ENCODE measurements around the gene CPD. TPM values are rescaled to one million over a fixed set of nuclear protein-coding genes. Genes with fewer than 3 reads are reported as not detected.

Gene CPD
- total RNA-seq, 2 experiments from 2014 or later: 29.0 to 36.3 TPM

GRCh38 chr17:30375661-30376060, 3.1 kb upstream of the CPD start:
- intact Hi-C loops (cut with DNase I, micrococcal nuclease): loop anchor here in 1 of 2 experiments (5.0 to 10.0 kb wide), 2 partner anchors 83 to 939 kb away; partner anchors contain the start of genes BLMH and EVI2B
- CTCF ChIA-PET: interaction anchor here (1.5 to 2.0 kb wide), 2 partner anchors 12 to 41 kb away, joined by 6 to 10 read pairs; no protein-coding TSS in a partner anchor
- H3K36me3 Mint-ChIP-seq (ENCODE audit: low read depth): no peaks in the 10 kb centered on the region
- no peaks in the 10 kb centered on the region for H3K27me3 Mint-ChIP-seq
- POLR2A ChIA-PET: no interaction called here
- ATAC-seq (no peak), DNase-seq (no peak)
- no peaks in the 10 kb centered on the region for H3K9me3 Mint-ChIP-seq (ENCODE audit: low read depth)
- no peak overlapping the region for H3K27ac Mint-ChIP-seq
- peaks cover 65% of the 10 kb centered on the region for H3K4me1 Mint-ChIP-seq
- H3K4me3 Mint-ChIP-seq: no peak overlapping the region

DNA sequence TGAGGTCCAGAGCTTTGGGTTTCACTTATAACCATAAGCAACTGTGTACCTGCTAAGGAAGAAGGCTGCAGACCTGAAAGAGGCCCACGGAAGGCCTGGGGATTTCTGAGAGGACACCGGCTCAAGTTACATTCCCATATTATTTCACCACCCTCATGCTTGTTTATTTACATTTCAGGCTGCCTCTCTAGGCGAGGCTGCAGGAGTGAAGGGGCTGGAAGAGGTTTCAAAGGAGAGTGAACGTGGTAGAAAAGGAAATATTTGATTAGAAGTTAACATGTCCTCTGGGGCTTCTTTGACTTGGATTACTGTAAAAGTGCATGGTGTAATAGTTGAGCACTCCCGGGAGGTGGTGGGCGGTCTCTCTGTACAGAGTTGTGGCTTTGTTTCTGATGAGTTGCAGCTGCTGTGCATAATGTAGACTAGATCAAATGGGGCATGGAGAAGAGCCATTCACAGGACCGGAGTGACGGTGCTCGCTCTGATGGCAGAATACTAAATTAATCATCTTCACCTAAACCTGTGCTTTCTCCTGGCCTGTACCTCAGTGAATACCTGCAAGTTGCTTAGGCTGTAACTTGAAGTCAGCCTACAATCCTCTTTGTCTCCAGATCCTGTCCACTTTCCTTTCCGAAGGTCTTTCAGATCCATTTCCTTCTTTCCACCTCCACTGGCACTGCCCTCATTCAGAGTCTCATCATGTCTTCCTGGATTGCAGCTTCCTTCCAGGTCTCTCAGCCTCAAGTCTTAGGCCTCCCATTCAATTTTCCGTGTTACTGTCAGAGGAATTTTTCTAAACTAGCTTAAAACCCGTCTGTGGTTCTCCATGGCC, 1.9 kb upstream of the CPD start:
- no peaks in the 10 kb centered on the region for H3K27me3 Mint-ChIP-seq
- peak overlapping the region; percentile 80 for H3K27ac Mint-ChIP-seq
- DNase-seq (peak; percentile 82), ATAC-seq (peak; percentile 45)
- peaks cover 66% of the 10 kb centered on the region for H3K4me1 Mint-ChIP-seq
- POLR2A ChIA-PET: interaction anchor here (1.5 kb wide), 1 partner anchor 8 kb away, joined by 3 read pairs; no protein-coding TSS in a partner anchor
- CTCF ChIA-PET: interaction anchor here (0.6 to 2.0 kb wide), 7 partner anchors 11 to 84 kb away, joined by 3 to 10 read pairs (median 4); no protein-coding TSS in a partner anchor
- H3K36me3 Mint-ChIP-seq (ENCODE audit: low read depth): peaks cover 6% of the 10 kb centered on the region
- H3K9me3 Mint-ChIP-seq (ENCODE audit: low read depth): no peaks in the 10 kb centered on the region
- no peak overlapping the region for H3K4me3 Mint-ChIP-seq
- intact Hi-C loops (cut with DNase I, micrococcal nuclease): loop anchor here in 1 of 2 experiments (5.0 to 10.0 kb wide), 2 partner anchors 85 to 938 kb away; partner anchors contain the start of genes BLMH and EVI2B

DNA sequence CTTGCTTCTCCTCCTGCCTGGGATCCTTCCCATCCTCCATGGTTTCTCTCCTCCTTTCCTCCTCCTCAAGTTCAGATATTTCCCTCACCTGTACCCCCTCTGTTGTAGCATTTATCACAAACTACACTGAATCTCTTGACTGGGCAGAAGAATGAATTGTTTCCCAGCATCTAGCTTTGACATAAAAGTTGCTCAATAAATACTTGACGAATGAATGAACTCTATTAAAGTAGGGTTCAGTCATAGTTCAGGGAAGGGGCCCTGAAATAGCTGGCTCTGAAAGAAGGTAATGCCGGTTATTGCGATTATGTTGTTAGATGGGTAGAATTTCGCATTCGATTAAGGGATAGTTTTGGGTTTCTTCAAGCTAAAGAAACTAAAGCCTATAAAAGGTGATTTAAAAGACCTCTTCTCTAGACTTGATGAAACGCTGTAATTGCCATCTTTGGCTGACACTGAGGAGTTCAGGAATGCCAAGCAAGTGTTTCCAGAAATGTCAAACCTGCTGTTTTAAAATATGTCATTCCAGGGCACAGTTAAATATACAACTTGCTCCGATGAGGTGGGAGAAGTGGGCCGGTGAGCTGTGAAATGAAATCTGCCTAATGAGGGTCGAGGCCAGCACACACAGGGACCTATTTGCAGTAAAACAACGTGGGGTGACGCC, 1.0 kb upstream of the CPD start:
- ChIA-PET POLR2A (interaction anchor here (0.6 to 1.5 kb wide), 2 partner anchors 9 to 200 kb away, joined by 3 read pairs; no protein-coding TSS in a partner anchor), CTCF (interaction anchor here (0.8 to 1.5 kb wide), 3 partner anchors 12 to 99 kb away, joined by 3 to 4 read pairs (median 3); no protein-coding TSS in a partner anchor)
- H3K4me1 Mint-ChIP-seq: peaks cover 63% of the 10 kb centered on the region
- DNase-seq (no peak), ATAC-seq (no peak)
- H3K9me3 Mint-ChIP-seq (ENCODE audit: low read depth): no peaks in the 10 kb centered on the region
- H3K36me3 Mint-ChIP-seq (ENCODE audit: low read depth): peaks cover 6% of the 10 kb centered on the region
- no peaks in the 10 kb centered on the region for H3K27me3 Mint-ChIP-seq
- H3K4me3 Mint-ChIP-seq: peak overlapping the region; percentile 82
- intact Hi-C loops (cut with DNase I, micrococcal nuclease): loop anchor here (1.0 to 10.0 kb wide), 14 partner anchors 13 to 937 kb away; partner anchors contain the start of genes BLMH (in 1 of the 2), CRLF3 (in 1 of the 2), EVI2B (in 1 of the 2) and GOSR1 (in 1 of the 2)
- H3K27ac Mint-ChIP-seq: peak overlapping the region; percentile 80

GRCh38 chr17:30378241-30378824, 394 bp upstream of the CPD start:
- Mint-ChIP-seq H3K4me1 (peaks cover 63% of the 10 kb centered on the region), H3K9me3 (ENCODE audit: low read depth) (no peaks in the 10 kb centered on the region)
- ATAC-seq: peak; percentile 40

DNA sequence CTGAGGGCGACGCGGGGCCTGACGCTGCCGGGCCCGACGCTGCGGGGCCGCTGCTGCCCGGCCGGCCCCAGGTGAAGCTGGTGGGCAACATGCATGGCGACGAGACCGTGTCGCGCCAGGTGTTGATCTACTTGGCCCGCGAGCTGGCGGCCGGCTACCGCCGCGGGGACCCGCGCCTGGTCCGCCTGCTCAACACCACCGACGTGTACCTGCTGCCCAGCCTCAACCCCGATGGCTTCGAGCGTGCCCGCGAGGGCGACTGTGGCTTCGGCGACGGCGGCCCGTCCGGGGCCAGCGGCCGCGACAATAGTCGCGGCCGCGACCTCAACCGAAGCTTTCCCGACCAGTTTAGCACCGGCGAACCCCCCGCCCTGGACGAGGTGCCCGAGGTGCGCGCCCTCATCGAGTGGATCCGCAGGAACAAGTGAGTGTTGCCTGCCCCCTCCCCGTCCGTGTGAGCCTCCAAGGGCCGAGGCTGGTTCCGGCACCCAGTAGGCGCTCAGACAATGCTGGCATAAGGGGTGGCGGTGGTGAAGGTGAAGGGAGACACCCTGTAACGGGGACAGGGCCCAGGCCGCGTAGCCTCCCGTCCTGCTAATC, 676 bp downstream of the CPD start:
- ATAC-seq: peak; percentile 6
- peaks cover 61% of the 10 kb centered on the region for H3K4me1 Mint-ChIP-seq

More at GRCh38 chr17:30378241-30378824, 394 bp upstream of the CPD start:
- intact Hi-C loops (cut with DNase I, micrococcal nuclease): loop anchor here (1.0 to 10.0 kb wide), 14 partner anchors 14 to 936 kb away; partner anchors contain the start of genes BLMH (in 1 of the 2), CRLF3 (in 1 of the 2), EVI2B (in 1 of the 2) and GOSR1 (in 1 of the 2)
- peak; percentile 81 for DNase-seq
- peak overlapping the region; percentile 82 for H3K4me3 Mint-ChIP-seq
- peak overlapping the region; percentile 80 for H3K27ac Mint-ChIP-seq
- no peaks in the 10 kb centered on the region for H3K27me3 Mint-ChIP-seq
- POLR2A ChIA-PET: interaction anchor here (0.6 to 1.5 kb wide), 2 partner anchors 9 to 201 kb away, joined by 3 read pairs; no protein-coding TSS in a partner anchor
- peaks cover 6% of the 10 kb centered on the region for H3K36me3 Mint-ChIP-seq (ENCODE audit: low read depth)
- CTCF ChIA-PET: interaction anchor here (0.8 to 0.9 kb wide), 2 partner anchors 37 to 98 kb away, joined by 3 read pairs; no protein-coding TSS in a partner anchor

GRCh38 chr17:30379903-30380381, 1.2 kb downstream of the CPD start:
- Mint-ChIP-seq H3K4me1 (peaks cover 61% of the 10 kb centered on the region), H3K9me3 (ENCODE audit: low read depth) (no peaks in the 10 kb centered on the region), H3K36me3 (ENCODE audit: low read depth) (peaks cover 8% of the 10 kb centered on the region), H3K4me3 (peak overlapping the region; percentile 82), H3K27ac (peak overlapping the region; percentile 72), H3K27me3 (no peaks in the 10 kb centered on the region)
- DNase-seq (no peak), ATAC-seq (peak; percentile 13)
- POLR2A ChIA-PET: no interaction called here
- CTCF ChIA-PET: interaction anchor here (1.0 to 2.5 kb wide), 4 partner anchors 22 to 95 kb away, joined by 3 to 15 read pairs (median 7); no protein-coding TSS in a partner anchor
- intact Hi-C loops (cut with DNase I, micrococcal nuclease): loop anchor here (1.0 to 10.0 kb wide), 8 partner anchors 33 to 935 kb away; partner anchors contain the start of genes BLMH (in 2 of the 2), EVI2B (in 1 of the 2), NSRP1 (in 1 of the 2) and SSH2 (in 1 of the 2)

More for the DNA sequence above, 676 bp downstream of the CPD start:
- peak overlapping the region; percentile 82 for H3K4me3 Mint-ChIP-seq
- ChIA-PET POLR2A (no interaction called here), CTCF (interaction anchor here (1.0 to 2.5 kb wide), 3 partner anchors 21 to 95 kb away, joined by 3 to 15 read pairs (median 5); no protein-coding TSS in a partner anchor)
- H3K9me3 Mint-ChIP-seq (ENCODE audit: low read depth): no peaks in the 10 kb centered on the region
- H3K36me3 Mint-ChIP-seq (ENCODE audit: low read depth): peaks cover 6% of the 10 kb centered on the region
- peak; percentile 61 for DNase-seq
- H3K27ac Mint-ChIP-seq: peak overlapping the region; percentile 72
- intact Hi-C loops (cut with DNase I, micrococcal nuclease): loop anchor here (2.0 to 10.0 kb wide), 5 partner anchors 33 to 935 kb away; partner anchors contain the start of genes BLMH (in 1 of the 2) and EVI2B (in 1 of the 2)
- H3K27me3 Mint-ChIP-seq: no peaks in the 10 kb centered on the region

DNA sequence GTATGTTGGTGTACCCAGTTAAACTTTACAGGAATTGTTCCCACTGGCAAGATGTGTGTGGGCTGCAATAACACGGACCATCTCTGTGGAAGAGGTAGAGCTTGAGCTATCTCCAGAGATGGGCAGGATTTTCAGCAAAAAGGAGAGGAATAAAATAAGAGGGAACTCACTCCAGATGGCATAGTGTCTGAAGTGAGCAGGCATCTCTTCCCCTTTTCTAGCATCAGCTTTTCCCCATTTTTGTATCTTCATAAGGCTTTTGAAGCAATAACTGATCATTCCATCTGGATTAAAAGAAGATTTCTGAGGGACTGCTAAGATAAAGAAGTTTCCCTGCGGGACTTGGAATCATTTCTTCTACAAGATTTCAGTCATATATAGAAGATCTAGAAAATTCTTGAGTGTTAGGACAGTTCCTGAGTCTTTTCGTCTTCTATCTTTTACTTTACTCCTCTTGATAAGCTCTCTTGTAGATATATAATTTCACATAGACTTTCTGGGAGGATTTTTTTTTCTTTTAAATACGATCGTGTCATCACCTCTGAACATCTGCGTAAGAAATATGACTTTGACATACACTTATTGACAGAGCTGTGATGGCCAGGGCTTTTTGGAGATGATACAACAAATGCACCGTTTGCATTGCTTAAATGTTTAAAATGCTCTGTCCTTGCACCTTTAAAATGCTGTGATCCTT, 2.1 kb downstream of the CPD start:
- no peaks in the 10 kb centered on the region for H3K9me3 Mint-ChIP-seq (ENCODE audit: low read depth)
- ChIA-PET CTCF (interaction anchor here (0.7 to 2.5 kb wide), 8 partner anchors 11 to 256 kb away, joined by 3 to 15 read pairs (median 3); partner anchors contain the start of gene GOSR1), POLR2A (interaction anchor here (0.6 to 1.1 kb wide), 3 partner anchors 15 to 399 kb away, joined by 4 to 5 read pairs (median 4); partner anchors contain the start of gene BLMH)
- peaks cover 15% of the 10 kb centered on the region for H3K36me3 Mint-ChIP-seq (ENCODE audit: low read depth)
- H3K27ac Mint-ChIP-seq: no peak overlapping the region
- H3K27me3 Mint-ChIP-seq: no peaks in the 10 kb centered on the region
- DNase-seq (no peak), ATAC-seq (no peak)
- intact Hi-C loops (cut with DNase I, micrococcal nuclease): loop anchor here (1.0 to 5.0 kb wide), 4 partner anchors 48 to 450 kb away; partner anchors contain the start of genes BLMH (in 1 of the 2), NSRP1 (in 1 of the 2) and SSH2 (in 1 of the 2)
- peak overlapping the region; percentile 82 for H3K4me3 Mint-ChIP-seq
- peaks cover 59% of the 10 kb centered on the region for H3K4me1 Mint-ChIP-seq

DNA sequence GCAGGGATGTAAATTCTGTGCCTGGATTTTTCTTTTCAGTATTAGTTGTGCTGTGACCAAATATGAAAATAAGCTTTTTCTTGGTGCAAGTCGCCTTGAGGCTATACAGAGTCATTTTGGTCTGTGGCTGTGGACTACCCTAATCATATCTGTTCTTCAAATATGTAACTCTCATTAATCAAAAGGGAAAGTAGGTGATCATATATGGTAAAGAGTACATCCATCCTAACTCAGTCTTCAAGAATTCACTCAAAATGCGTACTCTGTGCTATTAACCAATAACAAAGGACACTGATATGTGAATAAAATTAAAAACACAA, 2.6 kb downstream of the CPD start:
- no peak for ATAC-seq
- POLR2A ChIA-PET: interaction anchor here (0.6 to 1.1 kb wide), 3 partner anchors 16 to 399 kb away, joined by 4 to 5 read pairs (median 4); partner anchors contain the start of gene BLMH
- intact Hi-C loops (cut with DNase I, micrococcal nuclease): loop anchor here in 1 of 2 experiments (2.0 to 5.0 kb wide), 3 partner anchors 48 to 264 kb away; partner anchors contain the start of genes BLMH and NSRP1

GRCh38 chr17:30382345-30382744, 3.6 kb downstream of the CPD start:
- Mint-ChIP-seq H3K4me3 (peak overlapping the region; percentile 22), H3K4me1 (peaks cover 45% of the 10 kb centered on the region), H3K36me3 (ENCODE audit: low read depth) (peaks cover 19% of the 10 kb centered on the region), H3K27me3 (no peaks in the 10 kb centered on the region), H3K27ac (no peak overlapping the region), H3K9me3 (ENCODE audit: low read depth) (no peaks in the 10 kb centered on the region)
- intact Hi-C loops (cut with DNase I, micrococcal nuclease): loop anchor here in 1 of 2 experiments (5.0 kb wide), 2 partner anchors 90 to 265 kb away; partner anchors contain the start of genes BLMH and NSRP1
- DNase-seq (no peak), ATAC-seq (no peak)
- ChIA-PET POLR2A (no interaction called here), CTCF (interaction anchor here (0.5 to 2.5 kb wide), 6 partner anchors 12 to 398 kb away, joined by 3 to 15 read pairs (median 6); partner anchors contain the start of gene GOSR1)

More for the DNA sequence above, 2.6 kb downstream of the CPD start:
- Mint-ChIP-seq H3K4me3 (peak overlapping the region; percentile 82), H3K27ac (no peak overlapping the region), H3K9me3 (ENCODE audit: low read depth) (no peaks in the 10 kb centered on the region), H3K4me1 (peaks cover 55% of the 10 kb centered on the region), H3K36me3 (ENCODE audit: low read depth) (peaks cover 17% of the 10 kb centered on the region), H3K27me3 (no peaks in the 10 kb centered on the region)
- CTCF ChIA-PET: interaction anchor here (0.7 to 2.5 kb wide), 8 partner anchors 10 to 256 kb away, joined by 3 to 15 read pairs (median 3); partner anchors contain the start of gene GOSR1
- no peak for DNase-seq
